Activated naive CD4-positive, alpha-beta T cell treated with anti-CD3 and anti-CD28 coated beads, Interleukin-2, amount 50 U/mL, for 72 hours (primary cell): ENCODE measurements around the gene TUBB2B. TPM values are rescaled to one million over a fixed set of nuclear protein-coding genes. Genes with fewer than 3 reads are reported as not detected.
"Not testable (repeated sequence)": the region's sequence is repeated elsewhere in the genome, so short reads cannot be mapped to it uniquely, and the experiment has no call there.

Experiments used
- ATAC-seq, 2 donors: fragments of 150-1000 bp; cut with Tn5 transposase; 2 replicates each; pipeline ENCODE4 v1.10.0; 2021; ENCODE audit warnings: mild to moderate bottlenecking in 2 of 2, moderate library complexity in 2 of 2
- DNase-seq, 2 donors: peaks; one replicate each; pipeline ENCODE4 v3.0.0; 2021 to 2022; ENCODE audit warnings: low spot score in 2 of 2
- H3K27ac Mint-ChIP-seq, 2 donors: one replicate each; pipeline ENCODE4 v1.8.0; 2022; ENCODE audit warnings: mild to moderate bottlenecking in 2 of 2, mixed read lengths in 2 of 2
- H3K36me3 Mint-ChIP-seq, 2 donors: one replicate each; pipeline ENCODE4 v1.8.0; 2022; ENCODE audit warnings: mixed read lengths in 2 of 2
- H3K9me3 Mint-ChIP-seq, 2 donors: one replicate each; pipeline ENCODE4 v1.8.0; 2022; ENCODE audit warnings: mixed read lengths in 2 of 2
- total RNA-seq, 2 donors: library from RNA; stranded (reverse); gene quantifications; one replicate each; pipeline ENCODE4 v1.2.3, GENCODE V29; 2022

TUBB2B gene
- total RNA-seq, 2 donors from 2014 or later: 0.43 TPM; not detected in 1

- Mint-ChIP-seq H3K27ac (peak overlapping the region; percentile 30 to 40), H3K9me3 (no peaks in the 10 kb centered on the region), H3K36me3 (peaks cover 8% of the 10 kb centered on the region in 2 donors)
- no peak for DNase-seq
- ATAC-seq: no peak
Observed at GRCh38 chr6:3261518-3261820, 34.0 kb upstream of the TUBB2B start.

GRCh38 chr6:3260772-3261517 lies 33.5 kb upstream of the TUBB2B start:
- Mint-ChIP-seq H3K27ac (peak overlapping the region; percentile 30 to 40), H3K9me3 (no peaks in the 10 kb centered on the region)

GRCh38 chr6:3260296-3260695 lies 32.8 kb upstream of the TUBB2B start:
- no peak for DNase-seq
- ATAC-seq: no peak
- Mint-ChIP-seq H3K27ac (peak overlapping the region; percentile 30 to 92), H3K9me3 (no peaks in the 10 kb centered on the region), H3K36me3 (peaks cover 8% of the 10 kb centered on the region in 2 donors)

More at GRCh38 chr6:3260772-3261517, 33.5 kb upstream of the TUBB2B start:
- ATAC-seq (no peak), DNase-seq (no peak)
- peaks cover 8% of the 10 kb centered on the region in 2 donors for H3K36me3 Mint-ChIP-seq

GRCh38 chr6:3259491-3259958 lies 32.1 kb upstream of the TUBB2B start:
- peak overlapping the region; percentile 90 to 92 for H3K27ac Mint-ChIP-seq
- ATAC-seq: peak; percentile 32 to 60
- peaks cover 0 to under 1% of the 10 kb centered on the region in 2 donors for H3K9me3 Mint-ChIP-seq

GRCh38 chr6:3258720-3259490 lies 31.5 kb upstream of the TUBB2B start, which contains the start of gene PSMG4:
Gene PSMG4, plus strand, starts transcription at chr6:3258947. Its CDS starts 76 bp downstream, at chr6:3259023.
- ATAC-seq (peak; percentile 85 to 90), DNase-seq (peak; percentile 93 to 97)
- H3K9me3 Mint-ChIP-seq: peaks cover 0 to 6% of the 10 kb centered on the region in 2 donors
- peak within 1 kb of the TSS; percentile 90 to 92 for H3K27ac Mint-ChIP-seq
- H3K36me3 Mint-ChIP-seq: peaks cover 8 to 13% of the 10 kb centered on the region in 2 donors

More at GRCh38 chr6:3259491-3259958, 32.1 kb upstream of the TUBB2B start:
- H3K36me3 Mint-ChIP-seq: peaks cover 8% of the 10 kb centered on the region in 2 donors
- DNase-seq: peak; percentile 45 to 70

GRCh38 chr6:3258201-3258600 lies 30.7 kb upstream of the TUBB2B start:
- Mint-ChIP-seq H3K9me3 (peaks cover 0 to 7% of the 10 kb centered on the region in 2 donors), H3K36me3 (peaks cover 8 to 14% of the 10 kb centered on the region in 2 donors)

GRCh38 chr6:3253597-3253961 lies 26.1 kb upstream of the TUBB2B start:
- no peak for DNase-seq
- Mint-ChIP-seq H3K36me3 (peaks cover 0 to 6% of the 10 kb centered on the region in 2 donors), H3K27ac (no peak overlapping the region), H3K9me3 (peaks cover 0 to 7% of the 10 kb centered on the region in 2 donors)
- no peak for ATAC-seq

More at GRCh38 chr6:3258201-3258600, 30.7 kb upstream of the TUBB2B start:
- no peak for DNase-seq
- H3K27ac Mint-ChIP-seq: no peak overlapping the region
- no peak for ATAC-seq

- Mint-ChIP-seq H3K36me3 (peaks cover 0 to 6% of the 10 kb centered on the region in 2 donors), H3K27ac (no peak overlapping the region), H3K9me3 (peaks cover 0 to 7% of the 10 kb centered on the region in 2 donors)
- ATAC-seq (no peak), DNase-seq (no peak)
Observed at GRCh38 chr6:3252861-3253596, 25.6 kb upstream of the TUBB2B start.

GRCh38 chr6:3252369-3252768 lies 24.9 kb upstream of the TUBB2B start:
- Mint-ChIP-seq H3K36me3 (peaks cover 0 to 6% of the 10 kb centered on the region in 2 donors), H3K27ac (no peak overlapping the region), H3K9me3 (peaks cover 0 to 7% of the 10 kb centered on the region in 2 donors)
- DNase-seq (no peak), ATAC-seq (no peak)

- no peak overlapping the region for H3K27ac Mint-ChIP-seq
Observed at GRCh38 chr6:3251462-3252314, 24.2 kb upstream of the TUBB2B start.

GRCh38 chr6:3250231-3250675 lies 22.8 kb upstream of the TUBB2B start:
- Mint-ChIP-seq H3K27ac (no peak overlapping the region), H3K36me3 (peaks cover 0 to 6% of the 10 kb centered on the region in 2 donors), H3K9me3 (peaks cover 0 to 7% of the 10 kb centered on the region in 2 donors)
- DNase-seq: no peak
- no peak for ATAC-seq

More at GRCh38 chr6:3251462-3252314, 24.2 kb upstream of the TUBB2B start:
- Mint-ChIP-seq H3K9me3 (peaks cover 0 to 7% of the 10 kb centered on the region in 2 donors), H3K36me3 (peaks cover 0 to 6% of the 10 kb centered on the region in 2 donors)
- peak; percentile 90 to 93 for ATAC-seq
- peak; percentile 72 to 83 for DNase-seq

GRCh38 chr6:3249821-3250220 lies 22.4 kb upstream of the TUBB2B start:
- peaks cover 0 to 6% of the 10 kb centered on the region in 2 donors for H3K36me3 Mint-ChIP-seq
- no peak overlapping the region for H3K27ac Mint-ChIP-seq
- no peak for DNase-seq
- no peak for ATAC-seq
- H3K9me3 Mint-ChIP-seq: peaks cover 0 to 7% of the 10 kb centered on the region in 2 donors

- no peaks in the 10 kb centered on the region for H3K9me3 Mint-ChIP-seq
- DNase-seq (no peak), ATAC-seq (no peak)
- no peak overlapping the region for H3K27ac Mint-ChIP-seq
- no peaks in the 10 kb centered on the region for H3K36me3 Mint-ChIP-seq
Observed at GRCh38 chr6:3247255-3248146, 20.0 kb upstream of the TUBB2B start.

GRCh38 chr6:3245216-3245615 lies 17.8 kb upstream of the TUBB2B start:
- no peak for DNase-seq
- no peaks in the 10 kb centered on the region for H3K36me3 Mint-ChIP-seq
- H3K9me3 Mint-ChIP-seq: no peaks in the 10 kb centered on the region
- no peak for ATAC-seq
- no peak overlapping the region for H3K27ac Mint-ChIP-seq

- H3K27ac Mint-ChIP-seq, H3K9me3 Mint-ChIP-seq, DNase-seq, ATAC-seq, H3K36me3 Mint-ChIP-seq: not testable (repeated sequence)
Observed at GRCh38 chr6:3244832-3245161, 17.3 kb upstream of the TUBB2B start.
